NT2/D1 (cell line): ENCODE measurements around the gene HSF2BP.
A peak's percentile ranks its signal among the peaks of the same experiment; 100 is the strongest.

ENCODE experiments used
- DNase-seq: peaks from one replicate; pipeline ENCODE4 v3.0.0-alpha.2; 2011; ENCODE audit warnings: low read depth, low spot score
- H3K27me3 ChIP-seq: 2 replicates; pipeline ENCODE4 v1.6.0; 2011; ENCODE audit warnings: mild to moderate bottlenecking; ENCODE audit not compliant: insufficient read length, insufficient read depth
- H3K36me3 ChIP-seq: 2 replicates; pipeline ENCODE4 v1.6.1; 2011; ENCODE audit warnings: mild to moderate bottlenecking, low read length, mixed read lengths; ENCODE audit not compliant: insufficient read depth, insufficient read length
- H3K4me1 ChIP-seq: 2 replicates; pipeline ENCODE4 v1.5.1; 2011; ENCODE audit not compliant: insufficient read depth, insufficient read length
- H3K4me3 ChIP-seq: 2 replicates; pipeline ENCODE4 v1.5.1; 2011; ENCODE audit warnings: low read depth; ENCODE audit not compliant: insufficient read length
- H3K9ac ChIP-seq: 2 replicates; pipeline ENCODE4 v1.6.0; 2011; ENCODE audit warnings: low read depth; ENCODE audit not compliant: insufficient read length
- H3K9me3 ChIP-seq: 2 replicates; pipeline ENCODE4 v1.5.1; 2011; ENCODE audit warnings: mild to moderate bottlenecking, low read length; ENCODE audit not compliant: insufficient read depth
- SUZ12 ChIP-seq: IDR thresholded peaks from 2 replicates; pipeline ENCODE4 v1.6.1; 2011; ENCODE audit not compliant: insufficient read length, insufficient read depth; ENCODE audit errors: extremely low read depth
- YY1 ChIP-seq: IDR thresholded peaks from 2 replicates; pipeline ENCODE4 v1.6.1; 2011; ENCODE audit not compliant: insufficient read length, insufficient read depth
- ZNF274 ChIP-seq: IDR thresholded peaks from 2 replicates; pipeline ENCODE4 v1.6.1; 2011; ENCODE audit warnings: mild to moderate bottlenecking, low read depth, low read length

The HSF2BP gene

GRCh38 chr21:43646550-43647260 is 12.6 kb downstream of the HSF2BP start:
- no peaks in the 10 kb centered on the region for H3K36me3 ChIP-seq
- no peaks in the 10 kb centered on the region for H3K9me3 ChIP-seq
- H3K27me3 ChIP-seq: no peaks in the 10 kb centered on the region
- H3K4me1 ChIP-seq: peaks cover 3% of the 10 kb centered on the region
- no peak overlapping the region for H3K4me3 ChIP-seq
- no peak for TF ChIP-seq SUZ12
- no peak for TF ChIP-seq YY1
- TF ChIP-seq ZNF274: no peak
- H3K9ac ChIP-seq: no peak overlapping the region
- peak; percentile 95 for DNase-seq

- H3K9ac ChIP-seq: peak overlapping the region; percentile 47
- H3K4me3 ChIP-seq: no peak overlapping the region
- peaks cover 3% of the 10 kb centered on the region for H3K4me1 ChIP-seq
- no peak for TF ChIP-seq ZNF274
- no peak for TF ChIP-seq YY1
- no peak for TF ChIP-seq SUZ12
- H3K9me3 ChIP-seq: no peaks in the 10 kb centered on the region
- no peaks in the 10 kb centered on the region for H3K27me3 ChIP-seq
- no peaks in the 10 kb centered on the region for H3K36me3 ChIP-seq
- DNase-seq: no peak
Measured at GRCh38 chr21:43645976-43646375, 13.3 kb downstream of the HSF2BP start.

GRCh38 chr21:43645136-43645891 is 14.0 kb downstream of the HSF2BP start:
- no peak for DNase-seq
- peak overlapping the region; percentile 47 for H3K9ac ChIP-seq
- H3K27me3 ChIP-seq: no peaks in the 10 kb centered on the region
- H3K9me3 ChIP-seq: no peaks in the 10 kb centered on the region
- H3K4me1 ChIP-seq: peaks cover 3% of the 10 kb centered on the region
- no peak for TF ChIP-seq SUZ12
- no peak for TF ChIP-seq ZNF274
- no peak for TF ChIP-seq YY1
- H3K36me3 ChIP-seq: no peaks in the 10 kb centered on the region
- no peak overlapping the region for H3K4me3 ChIP-seq

GRCh38 chr21:43644609-43645008 is 14.7 kb downstream of the HSF2BP start:
- Histone ChIP-seq H3K27me3 (no peaks in the 10 kb centered on the region), H3K36me3 (no peaks in the 10 kb centered on the region), H3K9me3 (no peaks in the 10 kb centered on the region), H3K4me3 (no peak overlapping the region), H3K4me1 (peaks cover 3% of the 10 kb centered on the region), H3K9ac (no peak overlapping the region)
- no peak for DNase-seq
- no peak for TF ChIP-seq ZNF274
- TF ChIP-seq YY1: no peak
- TF ChIP-seq SUZ12: no peak

- Histone ChIP-seq H3K4me1 (peaks cover 3% of the 10 kb centered on the region), H3K36me3 (no peaks in the 10 kb centered on the region), H3K4me3 (no peak overlapping the region), H3K9me3 (no peaks in the 10 kb centered on the region), H3K27me3 (no peaks in the 10 kb centered on the region), H3K9ac (no peak overlapping the region)
- TF ChIP-seq YY1: no peak
- no peak for TF ChIP-seq ZNF274
- no peak for TF ChIP-seq SUZ12
- no peak for DNase-seq
Measured at GRCh38 chr21:43644071-43644470, 15.2 kb downstream of the HSF2BP start.

GRCh38 chr21:43643193-43643592 is 16.1 kb downstream of the HSF2BP start:
- no peak overlapping the region for H3K9ac ChIP-seq
- H3K4me3 ChIP-seq: no peak overlapping the region
- peaks cover 3% of the 10 kb centered on the region for H3K4me1 ChIP-seq
- H3K27me3 ChIP-seq: no peaks in the 10 kb centered on the region
- no peak for DNase-seq
- no peaks in the 10 kb centered on the region for H3K36me3 ChIP-seq
- no peak for TF ChIP-seq YY1
- TF ChIP-seq SUZ12: no peak
- TF ChIP-seq ZNF274: no peak
- no peaks in the 10 kb centered on the region for H3K9me3 ChIP-seq

GRCh38 chr21:43640400-43640799 is 18.9 kb downstream of the HSF2BP start:
- H3K9ac ChIP-seq: no peak overlapping the region
- no peaks in the 10 kb centered on the region for H3K36me3 ChIP-seq
- peaks cover 2% of the 10 kb centered on the region for H3K4me1 ChIP-seq
- H3K9me3 ChIP-seq: no peaks in the 10 kb centered on the region
- TF ChIP-seq ZNF274: no peak
- no peak for TF ChIP-seq SUZ12
- no peak for TF ChIP-seq YY1
- DNase-seq: no peak
- no peak overlapping the region for H3K4me3 ChIP-seq
- H3K27me3 ChIP-seq: no peaks in the 10 kb centered on the region
